ENCODE measurements around the gene ZBTB14. TPM values are rescaled to one million over a fixed set of nuclear protein-coding genes. Genes with fewer than 3 reads are reported as not detected.

Gene ZBTB14
- total RNA-seq, 1 experiment from 2014 or later = 15.5 TPM

DNA sequence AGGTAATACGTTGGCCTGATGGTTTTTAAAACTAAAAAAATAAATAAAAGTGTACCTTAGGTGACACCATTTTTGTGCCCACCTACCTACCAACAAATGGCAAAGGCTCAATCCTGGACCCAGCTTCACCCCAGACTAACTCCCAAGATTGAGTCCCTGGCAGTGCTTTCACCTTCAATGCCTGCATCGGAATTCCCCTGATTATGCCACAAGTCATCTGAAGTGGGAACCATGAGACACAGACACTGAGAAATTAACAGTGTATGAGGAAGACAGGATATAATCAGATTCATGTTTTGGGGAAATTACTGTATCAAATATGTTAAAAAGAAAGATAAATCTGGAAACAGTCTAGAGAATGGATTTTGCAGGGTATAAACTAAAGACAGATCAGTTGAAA is 41.6 kb downstream of the ZBTB14 start:
- Mint-ChIP-seq H3K4me3 (no peak overlapping the region), H3K36me3 (ENCODE audit: insufficient read depth in 1 of 3, low read depth in 3 of 3) (no peaks in the 10 kb centered on the region), H3K27ac (no peak overlapping the region), H3K9me3 (no peaks in the 10 kb centered on the region), H3K27me3 (ENCODE audit: low read depth) (peaks cover 3% of the 10 kb centered on the region; the same call in 1 of the 2 replicates), H3K4me1 (0 out of 4 replicates have a peak, but pooled peaks cover 0 to 3% of the 10 kb centered on the region in 2 experiments)
- Histone ChIP-seq H3K79me1 (ENCODE audit: insufficient read depth, low read depth, low read length, poor library complexity, severe bottlenecking) (no peaks in the 10 kb centered on the region), H3K23ac (ENCODE audit: insufficient read length, low read depth, low read length) (no peak overlapping the region), H4K20me1 (ENCODE audit: control insufficient read depth, insufficient read depth, insufficient read length) (no peaks in the 10 kb centered on the region), H3K9me3 (ENCODE audit: control insufficient read depth, low read depth, low read length) (no peaks in the 10 kb centered on the region), H3K23me2 (ENCODE audit: insufficient read length, low read depth, low read length, poor library complexity, severe bottlenecking) (no peaks in the 10 kb centered on the region), H4K8ac (replicated peaks; ENCODE audit: insufficient read length, low read depth, low read length) (no peak overlapping the region), H2AK5ac (ENCODE audit: insufficient read length, low read length) (no peak overlapping the region), H3K14ac (ENCODE audit: insufficient read depth, low read length) (no peak overlapping the region), H4K5ac (ENCODE audit: insufficient read length, low read depth, low read length) (no peak overlapping the region), H3T11ph (ENCODE audit: low read length) (no peak overlapping the region), H3K27ac (ENCODE audit: insufficient read length, low read depth, low read length) (no peak overlapping the region), H3K56ac (ENCODE audit: insufficient read length, low read depth, low read length) (no peak overlapping the region), H2AFZ (ENCODE audit: low read length) (no peak overlapping the region), H3K79me2 (ENCODE audit: insufficient read depth, low read length) (no peaks in the 10 kb centered on the region), H3K4me1 (ENCODE audit: insufficient read depth, low read length) (no peaks in the 10 kb centered on the region), H4K91ac (ENCODE audit: insufficient read length, low read depth, low read length) (no peak overlapping the region), H2BK120ac (ENCODE audit: low read depth, low read length, poor library complexity, severe bottlenecking) (no peak overlapping the region), H3K4ac (ENCODE audit: low read depth, low read length) (no peak overlapping the region), H3K4me2 (ENCODE audit: insufficient read depth, insufficient read length, low read length) (no peak overlapping the region), H3K27me3 (ENCODE audit: insufficient read depth, low read length) (no peaks in the 10 kb centered on the region), H3K9ac (ENCODE audit: extremely low read depth, insufficient read length, low read length) (no peak overlapping the region), H2BK5ac (ENCODE audit: insufficient read length, low read length) (no peak overlapping the region), H2BK20ac (ENCODE audit: low read depth, low read length, poor library complexity, severe bottlenecking) (no peak overlapping the region), H3K18ac (ENCODE audit: insufficient read length, low read depth, low read length) (no peak overlapping the region), H2BK12ac (ENCODE audit: insufficient read length, low read depth, low read length) (no peak overlapping the region), H2BK15ac (ENCODE audit: low read depth, low read length) (no peak overlapping the region)
- WGBS (ENCODE audit: extremely low coverage, insufficient read length, low lambda C conversion rate) = no CpG with 5 or more reads among the region's 2 CpGs
- DNase-seq = no peak
- TF ChIP-seq CTCF (conservative IDR thresholded peaks at IDR 0.05) = no peak
